Measurements from ENCODE around the gene XKR7.

- TF ChIP-seq KDM1A (IDR thresholded peaks at IDR 0.05; ENCODE audit: borderline replicate concordance) (no peak), CTCF (IDR thresholded peaks at IDR 0.05 in 2 of 3, conservative IDR thresholded peaks at IDR 0.05 in 1 of 3; ENCODE audit: control insufficient read depth in 2 of 3, extremely low read depth in 1 of 3, insufficient read depth in 1 of 3, low read depth in 3 of 3, low read length in 3 of 3) (peak; percentile 96 to 99 (median 96); a peak in 5 of 6 replicates), BACH1 (IDR thresholded peaks at IDR 0.05; ENCODE audit: borderline replicate concordance) (no peak), RFX5 (IDR thresholded peaks at IDR 0.05; ENCODE audit: low read depth, low read length) (no peak), REST (IDR thresholded peaks at IDR 0.05; ENCODE audit: low read depth, low read length) (peak; percentile 11; the same call in 1 of the 2 replicates), YY1 (IDR thresholded peaks at IDR 0.05; ENCODE audit: low read depth, low read length) (peak; percentile 72; the same call in 1 of the 2 replicates), SMC3 (IDR thresholded peaks at IDR 0.05; ENCODE audit: borderline replicate concordance, low read length) (peak; percentile 97), EZH2 (IDR thresholded peaks at IDR 0.05; ENCODE audit: borderline replicate concordance, control insufficient read depth, low read depth, low read length) (no peak)
Measured at GRCh38 chr20:31951530-31952453, 16.2 kb upstream of the XKR7 start, which contains the start of gene PDRG1.

All from GM12878 (cell line).